HTR-8/SVneo (cell line): ENCODE data around the gene TBC1D3L.
"Not testable (repeated sequence)": the region's sequence is repeated elsewhere in the genome, so short reads cannot be mapped to it uniquely, and the experiment has no call there.

ENCODE experiments used
- DNase-seq: peaks from one replicate; pipeline ENCODE4 v3.0.0; 2011; ENCODE audit warnings: low spot score, mixed read lengths; ENCODE audit not compliant: insufficient read length
- FAIRE-seq: peaks from 2 replicates; lab custom pipeline; 2011; peaks lifted over from hg19 to GRCh38; lab: Jason Lieb, UNC

TBC1D3L gene

DNA sequence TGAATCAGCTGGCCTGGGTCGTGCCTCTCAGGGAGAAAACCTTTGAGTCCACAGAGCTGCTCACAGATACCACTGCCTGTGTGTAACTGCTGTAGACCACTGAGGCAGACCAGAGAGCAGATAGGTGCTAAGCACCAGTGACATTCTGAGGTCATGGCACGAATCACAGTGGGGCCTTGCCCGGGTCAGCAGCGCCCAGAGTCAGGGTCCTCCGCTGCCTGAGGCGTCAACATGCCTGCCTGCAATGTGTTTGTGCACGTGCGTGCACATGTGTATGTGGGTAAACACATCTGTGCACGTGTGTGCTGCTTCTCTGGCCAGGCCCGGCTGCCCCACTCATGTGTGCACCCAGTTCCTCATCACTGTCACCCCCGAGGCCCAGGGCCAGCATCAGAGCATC, at the start of gene TBC1D3L:
Gene TBC1D3L, minus strand, starts transcription at position 101 of the 400 bp plus-strand sequence. CDS start 1,540 bp downstream, outside the sequence.
- not testable (repeated sequence) for DNase-seq, FAIRE-seq

DNA sequence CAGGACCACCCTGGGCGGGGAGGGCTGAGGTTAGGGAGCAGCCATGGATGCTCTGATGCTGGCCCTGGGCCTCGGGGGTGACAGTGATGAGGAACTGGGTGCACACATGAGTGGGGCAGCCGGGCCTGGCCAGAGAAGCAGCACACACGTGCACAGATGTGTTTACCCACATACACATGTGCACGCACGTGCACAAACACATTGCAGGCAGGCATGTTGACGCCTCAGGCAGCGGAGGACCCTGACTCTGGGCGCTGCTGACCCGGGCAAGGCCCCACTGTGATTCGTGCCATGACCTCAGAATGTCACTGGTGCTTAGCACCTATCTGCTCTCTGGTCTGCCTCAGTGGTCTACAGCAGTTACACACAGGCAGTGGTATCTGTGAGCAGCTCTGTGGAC, 14.8 kb upstream of the TBC1D3L start, which contains the start of gene TBC1D3D:
Gene TBC1D3D, plus strand, starts transcription at position 301 of the 400 bp plus-strand sequence. CDS start 1,585 bp downstream, outside the sequence.
- DNase-seq, FAIRE-seq: not testable (repeated sequence)
